Ectodermal cell (in vitro differentiated cells): ENCODE measurements around the gene NUP50.

Source experiments
- H3K27ac ChIP-seq: 2 replicates; pipeline ENCODE4 v1.7.0; 2013; ENCODE audit warnings: mild to moderate bottlenecking, low read depth, low read length; ENCODE audit not compliant: insufficient read depth, poor library complexity, severe bottlenecking
- H3K27me3 ChIP-seq: 2 replicates; pipeline ENCODE4 v1.7.0; 2013; ENCODE audit warnings: mild to moderate bottlenecking, low read length; ENCODE audit not compliant: insufficient read depth, control insufficient read depth, poor library complexity, severe bottlenecking
- H3K36me3 ChIP-seq: one replicate; pipeline ENCODE4 v1.7.0; 2013; ENCODE audit warnings: low read length; ENCODE audit not compliant: control insufficient read depth, insufficient read depth
- H3K4me1 ChIP-seq: one replicate; pipeline ENCODE4 v1.7.0; 2013; ENCODE audit warnings: low read length; ENCODE audit not compliant: control insufficient read depth, insufficient read depth
- H3K4me3 ChIP-seq: 2 replicates; pipeline ENCODE4 v1.7.0; 2013; ENCODE audit warnings: low read depth, low read length, control low read depth; ENCODE audit not compliant: insufficient read depth
- H3K9me3 ChIP-seq: 2 replicates; pipeline ENCODE4 v1.7.0; 2013; ENCODE audit warnings: mild to moderate bottlenecking, low read length, moderate library complexity; ENCODE audit not compliant: control insufficient read depth
- WGBS, 2 experiments: methylation state at CpG; one replicate each; pipeline ENCODE4 v1.1.7; 2013; ENCODE audit warnings: missing lambda C conversion rate in 2 of 2; 5-methylcytosine and 5-hydroxymethylcytosine counted together

The NUP50 gene

GRCh38 chr22:45226503-45227186 lies 62.9 kb downstream of the NUP50 start:
- 93 to 96% methylated on average over 17 of the region's 17 CpGs for WGBS, 2 experiments
- Histone ChIP-seq H3K36me3 (no peaks in the 10 kb centered on the region), H3K27me3 (no peaks in the 10 kb centered on the region), H3K9me3 (no peaks in the 10 kb centered on the region), H3K27ac (no peak overlapping the region), H3K4me3 (no peak overlapping the region), H3K4me1 (peaks cover 27% of the 10 kb centered on the region)

- WGBS, 2 experiments: 61% methylated on average over 16 of the region's 16 CpGs
- Histone ChIP-seq H3K36me3 (no peaks in the 10 kb centered on the region), H3K4me1 (peaks cover 27% of the 10 kb centered on the region), H3K27me3 (no peaks in the 10 kb centered on the region), H3K9me3 (no peaks in the 10 kb centered on the region), H3K4me3 (no peak overlapping the region), H3K27ac (no peak overlapping the region)
Observed at GRCh38 chr22:45227645-45228400, 64.1 kb downstream of the NUP50 start.

GRCh38 chr22:45228401-45228754 lies 64.7 kb downstream of the NUP50 start:
- no peak overlapping the region for H3K27ac ChIP-seq
- 90 to 92% methylated on average over 8 of the region's 8 CpGs for WGBS, 2 experiments

GRCh38 chr22:45229181-45229580 lies 65.5 kb downstream of the NUP50 start:
- Histone ChIP-seq H3K36me3 (no peaks in the 10 kb centered on the region), H3K27me3 (no peaks in the 10 kb centered on the region)
- WGBS, 2 experiments: 90% methylated on average over 10 to 11 of the region's 13 CpGs

More at GRCh38 chr22:45228401-45228754, 64.7 kb downstream of the NUP50 start:
- Histone ChIP-seq H3K4me3 (no peak overlapping the region), H3K36me3 (no peaks in the 10 kb centered on the region), H3K27me3 (no peaks in the 10 kb centered on the region), H3K9me3 (no peaks in the 10 kb centered on the region), H3K4me1 (peaks cover 27% of the 10 kb centered on the region)

GRCh38 chr22:45230026-45230721 lies 66.4 kb downstream of the NUP50 start:
- 84 to 88% methylated on average over 16 of the region's 16 CpGs for WGBS, 2 experiments
- H3K9me3 ChIP-seq: no peaks in the 10 kb centered on the region

More at GRCh38 chr22:45229181-45229580, 65.5 kb downstream of the NUP50 start:
- Histone ChIP-seq H3K4me3 (no peak overlapping the region), H3K27ac (no peak overlapping the region), H3K9me3 (no peaks in the 10 kb centered on the region), H3K4me1 (peaks cover 27% of the 10 kb centered on the region)

GRCh38 chr22:45231293-45231692 lies 67.6 kb downstream of the NUP50 start:
- Histone ChIP-seq H3K36me3 (no peaks in the 10 kb centered on the region), H3K27ac (no peak overlapping the region), H3K4me1 (peaks cover 9% of the 10 kb centered on the region), H3K4me3 (no peak overlapping the region), H3K9me3 (no peaks in the 10 kb centered on the region), H3K27me3 (no peaks in the 10 kb centered on the region)
- WGBS, 2 experiments: 89 to 92% methylated on average over 2 of the region's 2 CpGs

More at GRCh38 chr22:45230026-45230721, 66.4 kb downstream of the NUP50 start:
- peaks cover 20% of the 10 kb centered on the region for H3K4me1 ChIP-seq
- no peaks in the 10 kb centered on the region for H3K36me3 ChIP-seq
- H3K27me3 ChIP-seq: no peaks in the 10 kb centered on the region
- H3K4me3 ChIP-seq: no peak overlapping the region
- H3K27ac ChIP-seq: no peak overlapping the region

- H3K27me3 ChIP-seq: no peaks in the 10 kb centered on the region
- peaks cover 6% of the 10 kb centered on the region for H3K4me1 ChIP-seq
- H3K4me3 ChIP-seq: no peak overlapping the region
- WGBS, 2 experiments: 93 to 94% methylated on average over 10 of the region's 10 CpGs
- no peak overlapping the region for H3K27ac ChIP-seq
- H3K9me3 ChIP-seq: no peaks in the 10 kb centered on the region
- H3K36me3 ChIP-seq: no peaks in the 10 kb centered on the region
Observed at GRCh38 chr22:45233386-45233785, 69.7 kb downstream of the NUP50 start.

GRCh38 chr22:45233827-45234226 lies 70.1 kb downstream of the NUP50 start:
- Histone ChIP-seq H3K4me3 (no peak overlapping the region), H3K36me3 (no peaks in the 10 kb centered on the region), H3K27ac (no peak overlapping the region), H3K27me3 (no peaks in the 10 kb centered on the region), H3K9me3 (no peaks in the 10 kb centered on the region), H3K4me1 (peaks cover 6% of the 10 kb centered on the region)
- 93 to 95% methylated on average over 10 of the region's 10 CpGs for WGBS, 2 experiments

- H3K27me3 ChIP-seq: peaks cover 8% of the 10 kb centered on the region
- H3K9me3 ChIP-seq: no peaks in the 10 kb centered on the region
- no peak overlapping the region for H3K27ac ChIP-seq
- H3K4me3 ChIP-seq: no peak overlapping the region
- H3K4me1 ChIP-seq: peaks cover 17% of the 10 kb centered on the region
- WGBS, 2 experiments: 93 to 96% methylated on average over 23 of the region's 23 CpGs
- H3K36me3 ChIP-seq: no peaks in the 10 kb centered on the region
Observed at GRCh38 chr22:45235101-45235777, 71.5 kb downstream of the NUP50 start.
